K562 (cell line): ENCODE results near the gene STC2.

Experiments
- GABPA ChIP-seq: fragments of 200-800 bp; sonication (Bioruptor generic); conservative IDR thresholded peaks from 2 replicates; pipeline ENCODE4 v1.6.1; 2016; ENCODE audit warnings: low read depth, missing genetic modification characterization, missing compliant biosample characterization
- JUND ChIP-seq, 2 experiments: IDR thresholded peaks; 2 replicates in 1 of 2; 3 replicates in 1 of 2; pipeline ENCODE4 v1.6.1; 2011; ENCODE audit warnings: borderline replicate concordance in 2 of 2, low read depth in 2 of 2, low read length in 2 of 2, improper control_type of control experiment in 1 of 2, missing biosample characterization in 1 of 2, missing genetic modification characterization in 1 of 2, missing genetic modification reagents in 1 of 2

- TF ChIP-seq JUND (IDR thresholded peaks at IDR 0.05; ENCODE audit: borderline replicate concordance, low read depth, low read length) (0 out of 2 replicates have a peak, but pooled peaks have one; percentile 2), JUND (tag; IDR thresholded peaks at IDR 0.05; ENCODE audit: borderline replicate concordance, low read depth, low read length) (no peak), GABPA (peak; percentile 63; the same call in 1 of the 2 replicates)
These were observed 3.9 kb downstream of the STC2 start for GRCh38 chr5:173324115-173325001.
